DMS79 (cell line): ENCODE measurements around the gene ZFAND3.

Source experiments
- DNase-seq: peaks from one replicate; lab custom pipeline; 2025; lab: John Stamatoyannopoulos, UW

ZFAND3 gene

GRCh38 chr6:38187325-38187724 is 367.8 kb downstream of the ZFAND3 start:
- DNase-seq: no peak

- DNase-seq: no peak
These were observed 368.5 kb downstream of the ZFAND3 start for GRCh38 chr6:38187811-38188590.

GRCh38 chr6:38188677-38189335 is 369.3 kb downstream of the ZFAND3 start:
- no peak for DNase-seq

- DNase-seq: no peak
These were observed 371.9 kb downstream of the ZFAND3 start for GRCh38 chr6:38191418-38191817.

- DNase-seq: no peak
These were observed 372.5 kb downstream of the ZFAND3 start for GRCh38 chr6:38192011-38192410.

- DNase-seq: no peak
These were observed 373.0 kb downstream of the ZFAND3 start for GRCh38 chr6:38192487-38192886.

GRCh38 chr6:38193051-38193450 is 373.5 kb downstream of the ZFAND3 start:
- no peak for DNase-seq

- DNase-seq: no peak
These were observed 374.2 kb downstream of the ZFAND3 start for GRCh38 chr6:38193481-38194281.

GRCh38 chr6:38194282-38194572 is 374.7 kb downstream of the ZFAND3 start:
- no peak for DNase-seq

GRCh38 chr6:38194589-38194988 is 375.1 kb downstream of the ZFAND3 start:
- no peak for DNase-seq

- DNase-seq: no peak
These were observed 375.6 kb downstream of the ZFAND3 start for GRCh38 chr6:38195113-38195635.

- DNase-seq: no peak
These were observed 378.7 kb downstream of the ZFAND3 start for GRCh38 chr6:38198219-38198618.
